NCI-H2081 treated with DMSO at 0.1 percent for 48 hours (cell line): ENCODE measurements around the gene EPHB4.

Source experiments
- DNase-seq: peaks from one replicate; lab custom pipeline; 2025; lab: John Stamatoyannopoulos, UW

Gene EPHB4

DNA sequence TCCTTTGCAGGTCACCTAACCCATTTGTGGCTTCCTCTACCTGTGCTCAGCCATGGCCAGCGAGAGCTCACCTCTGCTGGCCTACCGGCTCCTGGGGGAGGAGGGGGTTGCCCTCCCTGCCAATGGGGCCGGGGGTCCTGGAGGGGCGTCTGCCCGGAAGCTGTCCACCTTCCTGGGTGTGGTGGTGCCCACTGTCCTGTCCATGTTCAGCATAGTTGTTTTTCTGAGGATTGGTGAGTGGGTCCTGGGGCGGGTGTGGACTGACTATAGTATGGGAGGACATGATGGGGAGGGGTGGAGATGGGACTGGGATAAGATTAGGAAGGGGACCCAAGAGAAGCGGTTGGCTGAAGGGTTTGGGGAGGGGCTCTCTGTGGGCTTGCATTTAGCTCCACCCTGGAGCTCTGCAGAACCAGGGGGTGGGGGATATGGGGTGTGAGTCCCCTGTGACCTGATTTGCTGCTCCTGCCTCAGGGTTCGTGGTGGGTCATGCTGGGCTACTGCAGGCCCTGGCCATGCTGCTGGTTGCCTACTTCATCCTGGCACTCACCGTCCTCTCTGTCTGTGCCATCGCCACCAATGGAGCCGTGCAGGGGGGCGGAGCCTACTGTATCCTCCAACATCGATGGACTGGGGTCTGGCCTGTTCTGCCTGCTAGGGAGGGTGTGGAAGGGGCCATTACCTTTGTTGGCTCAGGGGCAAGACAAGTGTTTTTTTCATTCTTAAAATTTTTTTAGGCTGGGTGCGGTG lies 27.0 kb upstream of the EPHB4 start:
- DNase-seq = no peak

DNA sequence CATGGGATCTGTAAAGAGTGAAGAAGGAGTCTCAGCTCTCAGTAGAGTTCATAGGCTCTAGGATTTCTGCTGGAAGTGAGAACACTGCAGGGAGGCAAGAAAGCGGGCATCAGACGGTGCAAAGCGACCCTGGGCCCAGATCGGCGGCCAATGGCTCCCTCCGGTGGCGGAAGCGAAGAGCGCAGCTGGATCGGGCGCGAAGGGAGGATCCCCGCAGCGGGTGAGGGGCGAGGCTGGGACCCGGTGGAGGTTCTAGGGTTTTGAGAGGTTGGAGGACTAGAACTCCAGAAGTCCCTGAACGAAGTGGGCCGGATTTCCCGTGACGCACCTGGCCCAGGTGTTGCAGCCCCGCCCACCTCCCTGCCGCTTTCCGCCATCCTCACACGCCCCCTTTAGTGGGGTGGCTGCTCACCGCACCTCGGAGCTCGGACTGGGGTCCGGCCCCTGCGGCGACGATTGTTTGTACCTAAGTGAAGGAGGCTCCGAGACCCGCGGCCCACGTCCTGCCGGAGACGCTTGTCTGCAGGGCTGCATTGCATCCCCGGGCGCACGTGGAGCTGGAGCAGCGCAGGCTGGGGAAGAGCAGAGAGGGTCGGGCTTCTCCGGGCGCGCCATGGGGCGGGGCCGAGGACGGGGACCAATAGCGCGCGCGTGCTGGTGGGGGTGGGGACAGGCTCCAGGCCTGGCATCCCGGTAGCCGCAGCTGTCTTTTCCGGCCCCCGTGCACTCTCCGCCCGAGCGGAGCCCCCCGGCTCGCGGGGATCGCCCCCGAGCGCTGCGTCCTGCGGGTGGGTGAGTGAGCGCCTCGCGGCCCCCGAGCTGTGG lies 24.9 kb upstream of the EPHB4 start, which contains the start of gene SLC12A9:
SLC12A9 (plus strand) TSS at position 666 of the 825 bp plus-strand sequence. CDS start 1,485 bp downstream, outside the sequence.
- peak; percentile 57 for DNase-seq

DNA sequence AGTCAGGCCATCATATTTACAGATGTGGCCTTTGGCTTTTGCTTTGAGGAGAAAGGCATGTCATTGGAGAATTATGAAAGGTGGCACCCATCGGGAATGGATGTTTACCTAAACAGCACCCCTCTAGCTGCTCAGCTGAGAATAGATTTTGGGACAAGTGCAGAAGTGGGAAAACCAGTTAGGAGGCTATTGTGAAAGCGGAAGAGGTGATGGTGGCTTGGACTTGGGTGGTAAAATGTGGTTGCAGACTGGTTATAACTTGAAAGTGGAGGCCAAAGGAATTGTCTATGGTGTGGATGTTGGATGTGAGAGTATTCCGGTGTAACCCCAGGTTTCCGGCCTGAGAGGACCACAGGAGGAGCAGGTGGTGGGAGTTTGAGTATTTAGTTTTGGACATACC lies 20.0 kb upstream of the EPHB4 start:
- no peak for DNase-seq

DNA sequence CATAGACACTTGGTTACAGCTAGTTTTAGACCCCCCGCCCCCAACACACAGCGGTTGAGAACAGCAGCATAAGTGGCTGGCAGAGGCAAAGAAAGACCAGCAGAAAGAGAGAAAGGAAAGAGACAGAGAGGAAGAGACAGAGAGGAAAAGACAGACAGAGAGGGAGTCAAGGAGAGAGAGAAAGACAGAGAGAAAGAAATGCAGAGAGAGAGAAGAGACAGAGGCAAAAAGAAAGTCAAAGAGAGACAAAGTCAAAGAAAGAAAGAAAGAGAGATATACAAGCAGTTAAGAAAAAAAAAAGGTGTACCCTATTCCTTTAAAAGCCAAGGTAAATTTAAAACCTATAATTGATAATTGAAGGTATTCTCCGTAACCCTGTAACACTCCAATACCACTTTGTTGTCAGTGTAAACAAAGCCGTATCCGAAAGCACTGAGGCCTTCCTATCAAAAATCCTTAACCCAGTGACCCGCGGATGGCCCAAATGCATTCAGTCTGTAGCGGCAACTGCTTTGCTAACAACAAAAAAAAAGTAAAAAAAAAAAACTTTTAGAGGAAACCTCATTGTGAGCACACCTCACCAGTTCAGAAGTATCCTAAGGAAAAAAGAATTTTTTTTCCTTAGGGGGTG lies 13.3 kb upstream of the EPHB4 start:
- no peak for DNase-seq

DNA sequence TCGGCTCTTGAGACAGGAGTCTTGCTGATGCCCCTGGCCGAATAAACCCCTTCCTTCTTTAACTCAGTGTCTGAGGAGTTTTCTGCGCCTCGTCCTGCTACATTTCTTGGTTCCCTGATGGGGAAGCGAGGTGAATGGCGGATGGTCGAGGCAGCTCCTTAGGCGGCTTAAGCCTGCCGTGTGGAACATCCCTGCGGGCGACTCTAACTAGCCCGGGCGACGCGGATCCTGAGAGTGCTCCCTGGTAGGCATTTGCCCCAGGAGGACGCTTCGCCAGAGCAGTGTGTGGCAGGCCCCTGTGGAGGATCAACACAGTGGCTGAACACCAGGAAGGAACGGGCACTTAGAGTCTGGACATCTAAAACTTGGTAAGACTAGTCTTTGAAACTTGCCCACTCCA lies 12.0 kb upstream of the EPHB4 start:
- DNase-seq = no peak

DNA sequence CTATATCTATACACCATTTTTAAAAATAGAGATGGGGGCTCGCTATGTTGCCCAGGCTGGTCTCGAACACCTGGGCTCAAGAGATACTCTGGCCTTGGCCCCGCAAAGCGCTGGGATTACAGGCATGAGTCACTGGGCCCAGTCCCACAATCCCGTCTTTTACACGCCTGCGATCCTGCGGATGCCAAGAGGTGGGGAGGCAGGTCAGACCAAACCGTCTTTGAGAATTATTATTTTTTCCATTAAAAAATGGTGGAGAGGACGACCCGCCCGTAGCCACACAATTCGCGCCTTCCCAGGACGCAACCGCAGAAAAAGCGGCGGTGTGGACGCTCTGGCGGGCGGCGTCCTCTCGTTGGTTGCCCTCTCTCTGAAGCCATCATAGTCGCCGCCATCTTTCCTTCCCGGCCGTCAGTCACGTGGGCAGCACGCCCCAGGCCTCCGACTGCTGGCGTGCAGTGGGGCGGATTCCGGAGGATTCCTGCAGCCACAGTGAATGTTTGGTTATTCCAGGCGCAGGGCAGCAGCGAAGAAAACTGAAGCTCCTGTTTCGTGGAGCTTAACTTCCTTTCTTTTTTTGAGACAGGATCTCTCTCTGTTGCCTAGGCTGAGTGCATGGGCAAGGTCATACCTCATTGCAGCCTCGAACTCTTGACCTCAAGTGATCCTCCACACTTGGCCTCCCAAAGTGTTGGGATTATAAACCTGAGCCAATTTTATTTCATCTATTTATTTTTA lies 9.9 kb upstream of the EPHB4 start:
- DNase-seq = no peak

DNA sequence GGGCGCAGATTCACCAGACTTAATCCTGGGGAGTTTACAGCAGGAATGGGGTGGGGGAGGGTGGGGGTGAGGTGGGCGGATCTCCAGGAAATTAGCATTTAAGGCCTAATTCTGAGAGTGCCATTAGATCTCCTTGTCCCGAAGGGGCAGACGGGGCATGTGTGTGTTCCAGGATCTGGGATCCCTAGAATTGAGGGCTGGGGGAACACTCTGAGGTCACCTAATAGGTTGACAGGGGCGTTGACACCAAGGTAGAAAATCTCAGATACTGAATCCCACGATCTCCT lies 9.4 kb upstream of the EPHB4 start:
- DNase-seq = no peak

DNA sequence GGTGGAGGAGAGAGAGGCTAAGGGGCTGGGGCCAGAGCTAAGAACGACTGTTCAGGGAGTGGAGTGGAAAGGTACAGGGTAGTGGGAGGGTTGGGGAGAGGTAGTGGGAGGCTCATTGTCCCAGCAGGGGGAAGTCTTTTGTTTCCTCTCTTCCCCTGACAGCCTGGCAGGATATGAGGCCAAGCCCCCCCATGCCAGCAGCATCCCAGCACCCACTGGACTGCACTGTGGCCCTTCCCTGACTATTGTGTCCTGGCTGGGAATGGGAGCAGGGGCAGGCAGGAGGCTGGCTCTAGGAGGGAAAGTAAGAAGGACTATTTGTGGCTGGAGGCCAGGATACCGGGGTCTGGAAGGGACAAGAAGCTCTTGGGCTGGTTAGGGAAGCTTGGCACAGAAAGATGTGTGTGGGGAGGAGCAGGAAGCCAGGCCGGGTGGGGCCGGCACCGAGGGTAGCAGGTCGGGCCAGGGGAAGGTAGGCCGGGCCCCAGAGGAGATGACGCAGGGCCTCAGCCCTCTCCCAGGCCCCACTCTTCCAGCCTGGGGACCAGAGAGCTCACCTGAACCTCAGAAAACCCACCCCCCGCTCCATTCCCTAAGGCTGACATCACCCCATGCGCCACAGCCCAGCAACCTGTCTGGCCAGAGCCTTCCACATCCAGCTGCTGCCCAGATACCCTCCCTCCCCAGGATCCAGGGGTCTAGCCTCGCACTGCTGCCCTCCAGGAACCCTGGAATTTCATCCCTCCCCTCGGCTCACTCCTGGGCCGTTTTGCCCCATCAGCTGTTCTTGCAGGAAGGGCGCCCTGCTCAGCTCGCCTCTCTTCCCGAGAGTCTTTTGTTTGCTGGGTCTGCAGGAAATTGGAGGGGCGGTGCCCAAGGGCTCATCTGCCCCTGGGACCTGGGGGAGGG lies 8.8 kb upstream of the EPHB4 start:
- no peak for DNase-seq

DNA sequence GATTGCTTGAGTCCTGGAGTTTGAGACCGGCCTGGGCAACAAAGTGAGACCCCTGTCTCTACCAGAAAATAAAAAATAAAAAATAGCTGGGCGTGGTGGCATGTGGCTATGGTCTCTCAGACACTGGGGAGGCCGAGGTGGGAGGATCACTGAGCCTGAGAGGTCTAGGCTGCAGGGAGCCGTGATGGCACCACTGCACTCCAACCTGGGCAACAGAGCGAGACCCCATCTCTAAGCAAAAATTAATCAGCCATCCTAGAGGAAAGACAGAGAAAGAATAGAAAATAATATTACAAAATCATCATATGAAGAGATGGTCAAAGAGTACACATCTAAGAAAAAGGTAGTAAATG lies 4.9 kb upstream of the EPHB4 start:
- DNase-seq = no peak

DNA sequence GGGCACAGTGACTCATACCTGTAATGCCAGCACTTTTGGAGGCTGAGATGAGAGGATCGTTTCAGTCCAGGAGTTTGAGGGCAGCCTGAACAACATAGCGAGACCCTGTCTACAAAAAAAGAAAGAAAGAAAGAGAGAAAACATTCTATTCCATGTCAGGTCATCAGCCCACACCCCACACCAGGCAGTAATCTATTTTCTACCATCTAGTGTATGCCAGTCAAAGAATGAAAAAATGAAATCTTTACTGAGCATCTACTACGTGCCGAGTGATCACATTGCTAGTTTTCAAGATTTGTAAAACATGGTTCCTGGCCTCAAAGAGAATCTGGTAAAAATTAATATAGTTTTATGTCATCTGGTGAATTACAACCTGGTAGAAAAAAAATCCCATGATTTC lies 3.1 kb upstream of the EPHB4 start:
- DNase-seq = no peak

DNA sequence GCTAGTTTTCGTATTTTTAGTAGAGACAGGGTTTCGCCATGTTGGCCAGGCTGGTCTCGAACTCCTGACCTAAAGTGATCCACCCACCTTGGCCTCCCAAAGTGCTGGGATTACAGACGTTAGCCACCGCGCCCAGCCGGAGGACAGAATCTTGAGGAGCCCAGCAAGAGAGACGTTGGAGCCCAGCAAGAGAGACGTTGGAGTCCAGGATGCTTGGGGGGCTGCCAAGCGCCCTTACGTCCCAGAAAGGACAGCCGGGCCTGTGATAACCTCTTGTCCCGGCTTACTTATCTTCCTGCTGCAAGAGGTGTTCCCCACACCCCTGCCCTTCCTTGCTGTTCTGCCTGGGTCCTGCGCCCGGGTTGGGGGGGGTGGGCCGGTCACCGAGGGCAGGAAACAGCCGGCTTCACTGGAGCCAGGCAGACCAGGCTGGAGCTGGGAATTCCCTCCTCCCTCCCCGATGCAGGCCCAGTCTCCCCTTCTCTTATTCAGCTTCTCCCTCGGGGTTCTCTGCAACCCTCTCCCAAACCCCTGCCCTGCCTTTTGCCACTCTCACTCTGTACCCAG lies 1.9 kb upstream of the EPHB4 start:
- no peak for DNase-seq

DNA sequence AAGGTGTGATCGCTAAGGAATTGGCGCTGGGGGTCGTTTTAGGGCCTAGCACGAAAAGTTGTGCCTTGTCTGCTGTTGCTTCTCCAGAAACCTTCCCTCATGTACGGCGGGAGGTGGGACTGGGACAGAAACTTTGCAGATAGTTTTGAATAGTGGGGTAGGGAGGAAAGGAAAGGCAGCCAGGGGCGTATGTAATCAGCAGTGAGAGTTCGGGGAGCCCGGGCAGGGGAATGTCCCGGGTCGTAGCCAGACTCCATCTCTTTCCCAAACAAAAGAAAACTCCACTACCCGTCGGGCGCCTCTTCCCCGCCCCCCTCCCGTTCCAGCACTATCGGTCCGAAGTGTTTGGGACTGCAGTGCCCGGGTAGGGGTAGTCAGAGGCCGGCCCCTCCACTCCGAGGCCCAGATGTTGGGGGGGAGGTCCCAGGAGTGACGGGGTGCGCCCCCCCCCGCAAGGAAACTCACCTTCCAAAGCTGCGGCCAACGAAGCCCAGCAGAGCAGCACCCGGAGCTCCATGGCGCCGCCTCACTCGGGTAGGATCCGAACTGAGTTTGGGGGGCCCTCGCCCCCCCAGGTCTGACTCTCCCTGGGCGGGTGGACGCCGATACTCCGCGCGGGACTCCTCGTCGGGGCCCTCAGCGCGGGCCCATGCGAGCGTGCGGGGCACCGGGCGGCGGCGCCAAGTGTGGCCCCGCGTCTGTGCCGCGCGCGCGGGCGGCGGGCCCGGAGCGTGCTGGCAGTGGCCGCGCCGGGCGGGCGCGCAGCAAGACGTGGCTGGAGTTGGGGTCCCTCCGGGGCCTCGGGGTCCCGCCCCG lies 601 bp downstream of the EPHB4 start:
- no peak for DNase-seq

DNA sequence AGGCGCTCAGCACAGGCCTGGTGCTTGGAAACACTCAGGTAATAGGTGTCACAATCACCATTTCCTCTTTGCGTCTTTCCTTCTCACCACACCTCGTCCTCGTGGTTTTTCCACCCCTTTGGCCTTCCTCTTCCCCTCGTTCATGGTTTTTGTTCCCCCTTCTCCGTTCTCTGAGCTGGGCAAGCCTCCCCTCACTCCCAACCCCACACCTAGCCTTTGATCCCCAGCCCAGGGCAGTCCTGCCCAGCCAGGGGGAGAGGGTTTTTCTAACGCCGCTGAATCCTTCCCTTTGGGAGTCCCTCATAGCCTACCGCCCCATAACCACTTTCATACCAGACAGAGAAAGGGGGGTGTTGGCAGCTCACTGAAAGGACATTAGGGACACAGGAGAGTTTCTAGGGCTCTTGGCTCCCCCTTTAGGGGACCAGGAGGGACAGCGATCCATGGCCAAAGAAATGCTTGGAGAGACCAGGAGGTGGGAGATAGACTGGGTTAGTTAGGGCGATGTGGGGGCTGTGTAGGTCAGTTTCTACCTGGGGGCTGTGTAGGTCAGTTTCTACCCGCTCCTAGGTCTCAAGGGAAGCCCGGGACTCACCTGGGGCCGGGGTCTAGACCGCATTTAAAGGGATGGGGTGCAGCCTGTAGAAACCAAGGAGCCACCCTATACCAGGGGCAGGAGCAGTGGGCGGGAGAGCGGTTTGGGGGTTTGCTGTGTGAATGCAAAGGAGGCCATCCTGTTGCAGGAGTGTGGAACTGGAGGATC lies 1.4 kb downstream of the EPHB4 start:
- no peak for DNase-seq

DNA sequence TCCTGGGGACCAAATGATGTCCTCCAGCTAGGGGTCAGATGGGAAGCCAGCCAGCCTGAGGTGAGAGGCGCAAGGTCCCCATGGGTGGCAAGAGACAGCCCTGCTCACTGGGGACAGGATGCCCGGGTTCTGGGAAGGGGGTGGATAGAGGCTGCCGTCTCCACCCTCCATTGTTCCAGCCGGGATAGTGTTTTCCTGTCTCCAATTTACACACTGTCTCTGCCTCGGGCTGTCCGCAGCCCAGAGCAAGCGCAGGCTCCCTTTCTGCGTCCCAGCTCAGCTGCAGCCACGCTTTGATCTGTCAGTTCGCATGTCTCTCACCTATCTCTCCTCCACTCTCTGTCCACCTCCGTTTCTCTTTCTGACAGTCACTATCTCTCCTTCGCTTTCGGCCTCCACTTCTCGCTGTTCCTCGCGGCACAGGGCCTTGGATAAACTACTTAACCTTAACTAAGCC lies 2.1 kb downstream of the EPHB4 start:
- no peak for DNase-seq

DNA sequence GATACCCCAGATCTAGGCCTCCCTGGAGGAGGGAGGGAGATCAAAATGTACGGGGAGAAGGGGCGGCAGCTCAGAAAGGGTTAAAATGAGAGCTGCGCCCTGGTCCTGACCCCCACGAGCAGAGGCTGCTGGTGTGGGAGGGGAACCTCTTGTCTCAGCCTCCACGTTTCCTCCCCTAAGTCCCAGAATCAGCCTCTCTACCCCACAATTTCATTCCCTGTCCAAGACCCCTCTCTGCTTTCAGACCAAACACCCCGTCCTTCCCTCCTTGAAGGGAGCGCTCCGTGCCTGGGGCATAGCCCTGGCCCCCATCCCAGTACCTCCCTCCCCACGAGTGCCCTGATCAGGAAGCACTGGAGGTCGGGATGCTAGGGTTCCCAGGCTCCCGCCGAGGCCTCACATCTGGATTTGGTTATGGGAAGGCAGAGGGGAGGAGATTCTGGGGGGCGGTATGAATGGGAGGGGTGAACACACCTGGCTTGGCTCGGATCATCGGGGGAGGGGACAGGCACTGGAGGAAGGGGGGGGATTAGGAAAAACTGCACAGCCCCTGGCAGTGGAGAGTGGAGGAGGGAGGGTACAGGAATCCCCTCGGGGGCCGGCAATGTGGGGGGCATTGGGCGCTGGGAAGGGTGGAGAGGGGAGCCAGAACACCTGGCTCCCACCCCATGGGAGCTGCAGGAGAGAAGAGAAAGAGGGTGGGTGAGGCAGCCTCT lies 2.7 kb downstream of the EPHB4 start:
- DNase-seq = no peak

DNA sequence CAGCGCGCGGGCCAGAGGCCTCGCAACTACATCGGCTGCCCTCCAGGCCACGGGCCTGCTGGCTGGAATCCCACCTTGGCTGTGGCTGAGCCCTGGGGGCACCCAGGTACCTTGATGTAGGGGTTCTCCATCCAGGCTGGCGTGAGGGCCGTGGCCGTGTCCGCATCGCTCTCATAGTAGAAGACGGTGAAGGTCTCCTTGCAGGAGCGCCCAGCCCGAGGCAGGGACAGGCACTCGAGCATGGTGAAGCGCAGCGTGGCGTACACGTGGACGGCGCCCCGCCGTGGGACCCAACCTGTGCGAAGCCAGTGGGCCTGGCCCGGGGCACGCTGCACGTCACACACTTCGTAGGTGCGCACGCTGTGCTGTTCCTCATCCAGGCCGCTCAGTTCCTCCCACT lies 3.8 kb downstream of the EPHB4 start:
- DNase-seq = no peak

DNA sequence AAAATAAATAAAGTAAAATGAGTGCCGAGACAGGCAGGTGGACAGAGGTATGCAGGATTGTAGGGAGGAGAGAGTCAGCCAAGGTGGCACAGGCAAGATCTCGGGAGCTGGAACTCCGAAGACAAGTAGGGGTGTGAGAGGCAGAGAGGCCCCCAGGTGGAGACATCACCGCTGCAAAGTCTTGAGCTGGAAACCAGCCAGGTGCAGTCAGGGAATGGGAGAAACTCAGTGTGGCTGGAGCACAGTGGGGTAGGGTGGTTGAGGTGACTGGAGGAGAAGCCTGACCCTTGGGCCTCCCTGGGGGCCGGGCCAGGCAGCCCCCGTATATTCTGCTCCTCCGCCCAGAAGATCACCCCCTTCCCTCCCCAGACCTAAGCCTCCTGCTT lies 4.2 kb downstream of the EPHB4 start:
- DNase-seq = no peak

DNA sequence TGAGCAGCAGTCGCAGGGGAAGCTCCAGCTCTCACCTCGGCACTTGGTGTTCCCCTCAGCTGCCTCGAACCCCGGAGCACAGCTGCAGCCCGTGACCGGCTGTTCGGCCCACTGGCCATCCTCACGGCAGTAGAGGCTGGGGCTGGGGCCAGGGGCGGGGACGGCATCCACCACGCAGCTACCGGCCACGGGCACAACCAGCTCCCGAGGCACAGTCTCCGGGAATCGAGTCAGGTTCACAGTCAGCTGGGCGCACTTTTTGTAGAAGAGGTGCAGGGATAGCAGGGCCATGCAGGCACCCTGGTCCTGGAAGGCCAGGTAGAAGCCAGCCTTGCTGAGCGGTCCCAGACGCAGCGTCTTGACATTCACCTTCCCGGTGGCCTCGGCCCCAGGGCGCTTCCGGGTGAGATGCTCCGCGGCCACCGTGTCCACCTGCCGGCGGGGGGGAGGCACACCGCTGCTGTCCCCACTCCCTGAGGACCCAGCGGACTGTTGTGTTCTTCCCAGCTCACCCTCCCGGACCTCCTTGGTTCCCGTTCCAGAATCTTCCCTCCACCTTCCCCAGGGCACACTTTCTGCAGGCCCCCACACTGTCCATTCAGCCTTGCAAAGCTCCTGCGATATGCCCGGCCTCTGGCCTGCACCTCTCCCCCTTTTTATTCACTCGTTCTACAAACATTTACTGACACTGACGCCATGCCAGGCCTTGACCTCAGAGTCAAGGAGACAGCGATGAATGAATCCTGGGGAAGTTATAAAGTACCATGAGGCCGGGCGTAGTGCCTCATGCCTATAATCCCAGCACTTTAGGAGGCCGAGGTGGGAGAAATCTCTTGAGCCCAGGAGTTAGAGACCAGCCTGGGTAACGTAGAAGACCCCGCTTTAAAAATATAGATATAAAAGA lies 4.8 kb downstream of the EPHB4 start:
- no peak for DNase-seq
